ENCODE data around the gene DOLK.

DOLK gene

GRCh38 chr9:128903871-128904620 is 43.4 kb downstream of the DOLK start:
- no peak for DNase-seq

GRCh38 chr9:128903079-128903461 is 44.3 kb downstream of the DOLK start:
- no peak for DNase-seq

- DNase-seq, result peak in 1 of 2 donors; percentile 34
These were observed 44.9 kb downstream of the DOLK start for GRCh38 chr9:128902351-128903078.

GRCh38 chr9:128901822-128902221 is 45.6 kb downstream of the DOLK start:
- DNase-seq, result no peak

GRCh38 chr9:128901379-128901778 is 46.0 kb downstream of the DOLK start:
- no peak for DNase-seq

- peak in 1 of 2 donors; percentile 15 for DNase-seq
These were observed 47.7 kb downstream of the DOLK start for GRCh38 chr9:128899566-128900322.

- no peak for DNase-seq
These were observed 48.4 kb downstream of the DOLK start for GRCh38 chr9:128898845-128899565.

GRCh38 chr9:128898382-128898781 is 49.0 kb downstream of the DOLK start:
- no peak for DNase-seq

GRCh38 chr9:128895556-128895955 is 51.8 kb downstream of the DOLK start:
- DNase-seq, result no peak

All from bone marrow (tissue), 2 donors.